ENCODE measurements around the gene KCTD16. TPM values are rescaled to one million over a fixed set of nuclear protein-coding genes. Genes with fewer than 3 reads are reported as not detected.

KCTD16 gene
- polyA plus RNA-seq, 1 of the 3 experiments (the other 2 are of a cell fraction): 0.03 TPM

GRCh38 chr5:144429905-144430304, 259.2 kb downstream of the KCTD16 start:
- H2AFZ ChIP-seq (ENCODE audit: low read depth): no peak overlapping the region
- no peak for TF ChIP-seq MEF2A (IDR thresholded peaks at IDR 0.05; ENCODE audit: borderline replicate concordance, low read depth)
- no peak for TF ChIP-seq ELF1 (IDR thresholded peaks at IDR 0.05)
- no peak for TF ChIP-seq FOXM1 (IDR thresholded peaks at IDR 0.05; ENCODE audit: low read depth)
- no peak for TF ChIP-seq ZBTB33 (IDR thresholded peaks at IDR 0.05; ENCODE audit: borderline replicate concordance, low read depth)
- no peak for TF ChIP-seq GABPA (IDR thresholded peaks at IDR 0.05; ENCODE audit: low read depth)
- TF ChIP-seq SIN3A (IDR thresholded peaks at IDR 0.05; ENCODE audit: borderline replicate concordance, low read depth, low read length): no peak
- no peak for TF ChIP-seq REST (IDR thresholded peaks at IDR 0.05; ENCODE audit: low read depth, low read length)
- TF ChIP-seq FOXJ3 (CRISPR knock-in tag; IDR thresholded peaks at IDR 0.05): no peak
- TF ChIP-seq TCF12 (IDR thresholded peaks at IDR 0.05): no peak
- TF ChIP-seq TEAD4 (IDR thresholded peaks at IDR 0.05; ENCODE audit: borderline replicate concordance, insufficient read depth): no peak
- TF ChIP-seq EZH2phosphoT487 (IDR thresholded peaks at IDR 0.05; ENCODE audit: borderline replicate concordance, low read depth): no peak
- TF ChIP-seq SMC3 (IDR thresholded peaks at IDR 0.05; ENCODE audit: low read depth, low read length): no peak
- TF ChIP-seq USF2 (IDR thresholded peaks at IDR 0.05; ENCODE audit: borderline replicate concordance, low read depth, low read length): no peak
- TF ChIP-seq RCOR1 (IDR thresholded peaks at IDR 0.05; ENCODE audit: low read length): no peak
- TF ChIP-seq USF1 (IDR thresholded peaks at IDR 0.05; ENCODE audit: borderline replicate concordance, low read depth): no peak
- TF ChIP-seq CHD2 (IDR thresholded peaks at IDR 0.05; ENCODE audit: low read length, partially characterized antibody): no peak
- no peak for TF ChIP-seq GATA2 (CRISPR knock-in tag; IDR thresholded peaks at IDR 0.05)
- 33% methylated on average over 1 of the region's 1 CpG for WGBS (ENCODE audit: low lambda C conversion rate)
- no peaks in the 10 kb centered on the region for H3K9me3 ChIP-seq
- H3K9ac ChIP-seq: no peak overlapping the region
- DNase-seq: no peak
- POLR2A ChIA-PET: no interaction called here
- no peaks in the 10 kb centered on the region for H3F3A ChIP-seq (replicated peaks; ENCODE audit: insufficient read depth)
- no peak overlapping the region for H3K4me3 ChIP-seq (ENCODE audit: low read depth in 2 of 2, low read length in 1 of 2)
- H3K4me1 ChIP-seq (ENCODE audit: control insufficient read depth in 1 of 2, insufficient read depth in 2 of 2, low read depth in 1 of 2, low read length in 1 of 2): no peaks in the 10 kb centered on the region; a peak in 1 of 4 replicates
- CTCF ChIA-PET: interaction anchor here (0.8 kb wide), 1 partner anchor 45 kb away, joined by 3 read pairs; no protein-coding TSS in a partner anchor
- no peaks in the 10 kb centered on the region for H3K36me3 ChIP-seq (replicated peaks in 1 of 2; ENCODE audit: control insufficient read depth in 1 of 2, insufficient read depth in 2 of 2, low read length in 1 of 2)
- no peaks in the 10 kb centered on the region for H4K20me1 ChIP-seq (ENCODE audit: insufficient read depth)
- H3K9me2 ChIP-seq: no peaks in the 10 kb centered on the region
- no peak overlapping the region for H3K27ac ChIP-seq (ENCODE audit: low read depth in 2 of 2, low read length in 1 of 2)
- no peaks in the 10 kb centered on the region for H3K27me3 ChIP-seq (ENCODE audit: insufficient read depth)
- no peak overlapping the region for H3K4me2 ChIP-seq
- H3K79me2 ChIP-seq (ENCODE audit: insufficient read depth): no peaks in the 10 kb centered on the region

Measured in SK-N-SH (cell line).